Endothelial cell (in vitro differentiated cells): ENCODE measurements around the gene BRSK1. TPM values are rescaled to one million over a fixed set of nuclear protein-coding genes. Genes with fewer than 3 reads are reported as not detected.

Experiments used
- DNase-seq: peaks from one replicate; pipeline ENCODE4 v3.0.0; 2021; ENCODE audit warnings: low spot score
- H3K27ac Mint-ChIP-seq: one replicate; pipeline ENCODE4 v1.8.0; 2021; ENCODE audit warnings: mixed read lengths, inconsistent platforms; ENCODE audit not compliant: unreplicated experiment
- H3K27me3 Mint-ChIP-seq: one replicate; pipeline ENCODE4 v1.8.0; 2021; ENCODE audit warnings: mild to moderate bottlenecking, moderate library complexity, mixed read lengths, inconsistent platforms; ENCODE audit not compliant: unreplicated experiment
- H3K36me3 Mint-ChIP-seq: one replicate; pipeline ENCODE4 v1.8.0; 2021; ENCODE audit warnings: mild to moderate bottlenecking, low read depth, mixed read lengths, inconsistent platforms; ENCODE audit not compliant: unreplicated experiment
- H3K4me1 Mint-ChIP-seq: one replicate; pipeline ENCODE4 v1.8.0; 2021; ENCODE audit warnings: mild to moderate bottlenecking, mixed read lengths, inconsistent platforms; ENCODE audit not compliant: unreplicated experiment
- H3K4me3 Mint-ChIP-seq: one replicate; pipeline ENCODE4 v1.8.0; 2021; ENCODE audit warnings: mild to moderate bottlenecking, mixed read lengths, inconsistent platforms; ENCODE audit not compliant: unreplicated experiment
- H3K9me3 Mint-ChIP-seq: one replicate; pipeline ENCODE4 v1.8.0; 2021; ENCODE audit warnings: mixed read lengths, inconsistent platforms; ENCODE audit not compliant: unreplicated experiment
- total RNA-seq: library from RNA; stranded (reverse); fragmentation: NEBNext Ultra II Directional; extraction: Animal tissue kit (Norgen Biotek cat#: 25700); gene quantifications from one replicate; pipeline ENCODE4 v1.2.1, GENCODE V29; 2021; ENCODE audit not compliant: unreplicated experiment
- TF ChIP-seq, protein P1 (sequence below): fragments of 200-600 bp; sonication (generic); IDR thresholded peaks from one replicate; pipeline ENCODE4 v1.5.0; 2021; ENCODE audit warnings: antibody characterized with exemption; ENCODE audit not compliant: unreplicated experiment

The BRSK1 gene
- total RNA-seq, 1 donor from 2014 or later: 14.1 TPM

DNA sequence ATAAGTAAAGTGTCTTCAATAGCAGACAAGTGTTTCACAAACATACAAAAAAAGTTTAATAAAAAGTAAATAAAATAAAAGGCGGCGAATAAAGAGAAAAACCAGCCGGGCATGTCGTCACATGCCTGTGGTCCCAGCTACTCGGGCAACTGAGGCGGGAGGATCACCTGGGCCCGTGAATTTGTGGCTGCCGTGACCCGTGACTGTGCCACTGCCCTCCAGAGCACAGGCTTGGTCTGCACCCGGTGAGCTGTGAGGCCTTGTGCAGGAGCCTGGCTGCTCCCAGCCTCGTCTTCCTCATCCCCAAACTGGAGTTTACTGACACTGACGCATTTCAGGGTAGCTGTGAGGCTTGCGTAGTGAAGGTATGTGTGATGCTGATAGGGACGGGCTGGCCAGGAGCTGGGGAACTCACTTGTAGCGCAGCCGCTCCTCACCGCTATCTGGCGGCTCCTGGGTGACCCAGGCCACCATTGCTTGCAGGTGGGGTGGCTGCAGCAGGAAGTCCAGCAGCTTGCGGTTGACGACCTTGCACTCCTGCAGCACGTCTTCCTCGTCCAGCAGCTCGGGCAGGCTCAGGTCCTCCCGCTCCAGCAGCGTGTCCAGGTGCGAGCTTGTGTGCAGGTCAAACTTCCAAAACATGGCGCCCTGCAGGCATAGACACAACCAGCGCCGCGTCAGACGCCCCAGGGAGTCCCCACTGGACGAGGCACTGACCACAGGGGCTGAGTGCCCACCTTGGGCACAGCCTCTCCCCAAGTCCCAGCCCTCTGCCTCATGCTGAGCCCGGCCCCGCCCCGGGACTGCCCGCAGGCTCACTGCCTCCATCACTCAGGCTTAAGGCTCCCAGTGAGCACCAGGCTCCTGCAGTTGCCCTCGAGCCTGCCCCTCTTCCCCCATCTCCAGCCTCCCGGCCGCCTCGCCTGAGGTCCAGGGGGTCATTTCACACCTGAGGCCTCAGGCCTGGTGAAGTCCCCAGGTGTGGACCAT lies 37.0 kb upstream of the BRSK1 start:
- peaks cover 15% of the 10 kb centered on the region for H3K27me3 Mint-ChIP-seq
- no peak overlapping the region for H3K27ac Mint-ChIP-seq
- no peak for DNase-seq
- H3K9me3 Mint-ChIP-seq: no peaks in the 10 kb centered on the region
- H3K36me3 Mint-ChIP-seq: peaks cover 26% of the 10 kb centered on the region
- TF ChIP-seq, protein P1, sequence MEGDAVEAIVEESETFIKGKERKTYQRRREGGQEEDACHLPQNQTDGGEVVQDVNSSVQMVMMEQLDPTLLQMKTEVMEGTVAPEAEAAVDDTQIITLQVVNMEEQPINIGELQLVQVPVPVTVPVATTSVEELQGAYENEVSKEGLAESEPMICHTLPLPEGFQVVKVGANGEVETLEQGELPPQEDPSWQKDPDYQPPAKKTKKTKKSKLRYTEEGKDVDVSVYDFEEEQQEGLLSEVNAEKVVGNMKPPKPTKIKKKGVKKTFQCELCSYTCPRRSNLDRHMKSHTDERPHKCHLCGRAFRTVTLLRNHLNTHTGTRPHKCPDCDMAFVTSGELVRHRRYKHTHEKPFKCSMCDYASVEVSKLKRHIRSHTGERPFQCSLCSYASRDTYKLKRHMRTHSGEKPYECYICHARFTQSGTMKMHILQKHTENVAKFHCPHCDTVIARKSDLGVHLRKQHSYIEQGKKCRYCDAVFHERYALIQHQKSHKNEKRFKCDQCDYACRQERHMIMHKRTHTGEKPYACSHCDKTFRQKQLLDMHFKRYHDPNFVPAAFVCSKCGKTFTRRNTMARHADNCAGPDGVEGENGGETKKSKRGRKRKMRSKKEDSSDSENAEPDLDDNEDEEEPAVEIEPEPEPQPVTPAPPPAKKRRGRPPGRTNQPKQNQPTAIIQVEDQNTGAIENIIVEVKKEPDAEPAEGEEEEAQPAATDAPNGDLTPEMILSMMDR: no peak
- H3K4me1 Mint-ChIP-seq: no peaks in the 10 kb centered on the region
- no peak overlapping the region for H3K4me3 Mint-ChIP-seq

DNA sequence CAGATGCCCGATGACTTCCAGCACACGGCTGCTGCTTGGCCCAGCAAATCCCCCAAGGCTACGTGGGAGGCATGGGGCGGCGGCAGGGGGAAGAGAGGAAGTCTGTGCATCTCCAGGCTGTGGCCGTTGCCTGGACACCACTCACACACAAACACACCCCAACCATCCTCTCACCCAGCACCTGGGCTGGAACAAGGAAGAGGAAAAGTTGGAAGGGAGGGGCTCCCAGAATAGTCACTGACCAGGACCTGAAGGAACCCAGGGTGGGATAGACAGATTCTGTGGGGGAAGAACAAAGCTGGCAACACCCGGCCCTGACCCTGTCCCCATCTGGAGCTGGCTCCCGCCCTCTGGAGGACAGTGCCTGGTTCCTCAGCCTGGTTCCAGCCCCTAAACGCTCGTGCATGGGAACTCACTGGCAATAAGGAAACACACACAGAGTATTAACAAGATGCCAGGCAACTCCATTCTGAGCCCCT lies 36.1 kb upstream of the BRSK1 start:
- H3K27ac Mint-ChIP-seq: no peak overlapping the region
- H3K9me3 Mint-ChIP-seq: no peaks in the 10 kb centered on the region
- no peak for DNase-seq
- no peaks in the 10 kb centered on the region for H3K4me1 Mint-ChIP-seq
- H3K4me3 Mint-ChIP-seq: no peak overlapping the region
- TF ChIP-seq, protein P1: no peak
- peaks cover 21% of the 10 kb centered on the region for H3K36me3 Mint-ChIP-seq
- H3K27me3 Mint-ChIP-seq: peaks cover 15% of the 10 kb centered on the region

DNA sequence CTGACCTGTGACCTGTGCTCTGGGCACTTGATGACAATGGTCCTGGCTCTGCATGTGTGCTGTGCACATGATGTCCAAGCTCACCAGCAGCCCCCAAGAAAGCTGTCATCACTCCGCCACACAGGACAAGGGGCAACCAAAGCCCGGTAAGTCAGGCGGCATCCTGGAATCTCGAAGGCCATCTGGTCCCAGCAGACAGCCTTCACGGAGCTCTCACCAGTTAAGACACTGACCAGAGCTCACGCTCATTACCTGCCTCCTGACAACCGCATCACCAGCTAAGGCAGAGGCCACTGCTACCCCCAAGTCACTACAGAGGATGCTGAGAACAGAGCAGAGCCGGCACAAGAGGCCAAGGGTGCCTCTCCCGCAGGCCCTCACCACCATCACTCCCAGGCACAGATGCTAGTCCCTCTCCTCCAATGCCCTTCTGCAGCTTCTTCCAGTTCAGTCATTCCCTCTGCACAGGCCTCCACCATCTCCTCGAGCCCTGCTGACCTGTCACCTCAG lies 35.6 kb upstream of the BRSK1 start:
- H3K27ac Mint-ChIP-seq: no peak overlapping the region
- H3K9me3 Mint-ChIP-seq: no peaks in the 10 kb centered on the region
- no peak for DNase-seq
- TF ChIP-seq, protein P1: no peak
- no peaks in the 10 kb centered on the region for H3K4me1 Mint-ChIP-seq
- H3K27me3 Mint-ChIP-seq: peaks cover 13% of the 10 kb centered on the region
- H3K36me3 Mint-ChIP-seq: peaks cover 18% of the 10 kb centered on the region
- no peak overlapping the region for H3K4me3 Mint-ChIP-seq

DNA sequence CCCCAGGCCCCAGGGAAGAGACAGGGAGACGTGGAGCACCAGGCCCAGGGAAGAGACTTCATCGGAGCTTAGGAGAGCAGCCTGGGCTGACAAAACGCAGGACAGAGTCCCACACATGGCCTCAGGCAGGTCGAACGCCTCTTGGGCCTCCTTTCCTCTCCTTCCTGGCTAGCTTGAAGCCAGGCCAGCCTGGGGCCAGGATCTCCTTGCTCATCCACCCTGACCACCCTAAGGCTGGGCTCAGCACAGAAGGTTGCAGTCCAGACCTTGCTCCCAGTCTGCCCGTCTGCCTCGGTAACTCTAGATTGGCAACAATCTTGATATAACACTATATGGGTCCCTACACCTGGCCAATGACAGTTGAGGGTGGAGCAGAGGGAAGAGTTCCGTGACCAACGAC lies 35.1 kb upstream of the BRSK1 start:
- Mint-ChIP-seq H3K4me3 (no peak overlapping the region), H3K9me3 (no peaks in the 10 kb centered on the region), H3K4me1 (no peaks in the 10 kb centered on the region), H3K27ac (no peak overlapping the region), H3K27me3 (peaks cover 14% of the 10 kb centered on the region), H3K36me3 (peaks cover 14% of the 10 kb centered on the region)
- TF ChIP-seq, protein P1: no peak
- DNase-seq: no peak

DNA sequence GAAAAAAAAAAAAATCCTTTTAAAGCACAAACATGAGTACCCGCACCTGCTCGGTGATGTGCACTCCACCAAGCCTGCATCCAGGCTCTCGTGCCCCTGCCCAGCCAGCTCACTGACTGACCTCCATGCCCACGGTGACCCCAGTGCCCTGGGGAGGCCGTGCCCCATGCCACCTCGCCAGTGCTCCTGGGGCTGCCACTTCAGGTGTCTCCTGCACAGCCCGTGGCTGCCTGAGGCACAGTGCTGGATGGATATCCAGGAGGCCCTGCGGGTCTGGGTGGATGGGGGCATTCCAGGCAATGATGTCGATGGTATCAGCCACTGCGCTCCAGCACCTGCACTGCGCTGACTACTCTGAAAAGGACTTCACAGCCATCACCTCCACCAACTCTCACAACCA lies 34.0 kb upstream of the BRSK1 start:
- Mint-ChIP-seq H3K4me1 (peaks cover 11% of the 10 kb centered on the region), H3K36me3 (peaks cover 4% of the 10 kb centered on the region), H3K27ac (no peak overlapping the region), H3K27me3 (peaks cover 13% of the 10 kb centered on the region), H3K4me3 (no peak overlapping the region), H3K9me3 (no peaks in the 10 kb centered on the region)
- TF ChIP-seq, protein P1: no peak
- no peak for DNase-seq
